Mesendoderm (in vitro differentiated cells): ENCODE measurements around the gene GKAP1.

ENCODE experiments used
- DNase-seq: peaks from one replicate; pipeline ENCODE4 v3.0.0; 2013
- H2AK5ac ChIP-seq: 2 replicates; pipeline ENCODE4 v1.6.1; 2013; ENCODE audit warnings: low read length, inconsistent platforms
- H2BK120ac ChIP-seq: 2 replicates; pipeline ENCODE4 v1.6.1; 2013; ENCODE audit warnings: low read depth, mild to moderate bottlenecking, low read length, moderate library complexity, mixed read lengths
- H2BK15ac ChIP-seq: replicated peaks from 2 replicates; pipeline ENCODE4 v1.6.1; 2013; ENCODE audit warnings: low read depth, mild to moderate bottlenecking, moderate library complexity
- H2BK5ac ChIP-seq: 2 replicates; pipeline ENCODE4 v1.6.1; 2013; ENCODE audit warnings: low read length, inconsistent platforms
- H3K18ac ChIP-seq: 2 replicates; pipeline ENCODE4 v1.6.1; 2013; ENCODE audit warnings: mild to moderate bottlenecking, low read length, mixed read lengths
- H3K23ac ChIP-seq: one replicate; pipeline ENCODE4 v1.6.1; 2013; ENCODE audit warnings: low read length
- H3K27ac ChIP-seq: 2 replicates; pipeline ENCODE4 v1.5.1; 2013; ENCODE audit warnings: low read depth, mild to moderate bottlenecking, inconsistent platforms, low read length, moderate library complexity
- H3K27me3 ChIP-seq: 2 replicates; pipeline ENCODE4 v1.6.1; 2013; ENCODE audit warnings: low read length, control low read depth, mild to moderate bottlenecking, inconsistent platforms; ENCODE audit not compliant: insufficient read depth, poor library complexity
- H3K36me3 ChIP-seq: 2 replicates; pipeline ENCODE4 v1.6.1; 2013; ENCODE audit warnings: low read length, inconsistent platforms; ENCODE audit not compliant: control insufficient read depth, insufficient read depth
- H3K4ac ChIP-seq: one replicate; pipeline ENCODE4 v1.6.1; 2013; ENCODE audit warnings: low read depth, mild to moderate bottlenecking, low read length, moderate library complexity
- H3K4me1 ChIP-seq: 2 replicates; pipeline ENCODE4 v1.6.1; 2013; ENCODE audit warnings: low read depth, low read length, inconsistent platforms; ENCODE audit not compliant: control insufficient read depth
- H3K4me2 ChIP-seq: 2 replicates; pipeline ENCODE4 v1.6.1; 2013; ENCODE audit warnings: low read length
- H3K4me3 ChIP-seq: 2 replicates; pipeline ENCODE4 v1.5.1; 2013; ENCODE audit warnings: mild to moderate bottlenecking, low read length
- H3K56ac ChIP-seq: one replicate; pipeline ENCODE4 v1.6.1; 2013; ENCODE audit warnings: low read length
- H3K79me1 ChIP-seq: 2 replicates; pipeline ENCODE4 v1.6.1; 2013; ENCODE audit warnings: low read length, inconsistent platforms
- H3K79me2 ChIP-seq: 2 replicates; pipeline ENCODE4 v1.6.1; 2013; ENCODE audit warnings: mild to moderate bottlenecking, low read length; ENCODE audit not compliant: control insufficient read depth, insufficient read depth
- H3K9ac ChIP-seq: 2 replicates; pipeline ENCODE4 v1.6.1; 2013; ENCODE audit warnings: low read length, inconsistent platforms
- H4K5ac ChIP-seq: one replicate; pipeline ENCODE4 v1.6.1; 2013; ENCODE audit warnings: low read length
- H4K8ac ChIP-seq: one replicate; pipeline ENCODE4 v1.6.1; 2013; ENCODE audit warnings: low read depth, mild to moderate bottlenecking, control low read depth, low read length, moderate library complexity
- WGBS: extraction: QIAGEN DNeasy Blood & Tissue Kit; methylation state at CpG from one replicate; pipeline ENCODE4 v1.1.7; 2013; ENCODE audit warnings: low lambda C conversion rate, missing lambda C conversion rate; ENCODE audit not compliant: insufficient coverage; ENCODE audit errors: extremely low coverage; 5-methylcytosine and 5-hydroxymethylcytosine counted together

The GKAP1 gene

GRCh38 chr9:83701286-83701685 lies 116.3 kb downstream of the GKAP1 start:
- no peak overlapping the region for H3K56ac ChIP-seq
- DNase-seq: no peak
- no peak overlapping the region for H3K4ac ChIP-seq
- H3K27me3 ChIP-seq: no peaks in the 10 kb centered on the region
- no peak overlapping the region for H3K23ac ChIP-seq
- H3K4me1 ChIP-seq: no peaks in the 10 kb centered on the region
- H2AK5ac ChIP-seq: no peak overlapping the region
- H2BK15ac ChIP-seq: no peak overlapping the region
- no peak overlapping the region for H2BK5ac ChIP-seq
- H3K36me3 ChIP-seq: no peaks in the 10 kb centered on the region
- no peak overlapping the region for H3K4me2 ChIP-seq
- no peaks in the 10 kb centered on the region for H3K79me1 ChIP-seq
- no peak overlapping the region for H3K18ac ChIP-seq
- WGBS: no CpG with 5 or more reads among the region's 1 CpG
- H4K5ac ChIP-seq: no peak overlapping the region
- no peak overlapping the region for H3K27ac ChIP-seq
- H4K8ac ChIP-seq: no peak overlapping the region
- H3K79me2 ChIP-seq: peaks cover 91% of the 10 kb centered on the region
- no peak overlapping the region for H2BK120ac ChIP-seq
- no peak overlapping the region for H3K9ac ChIP-seq
- no peak overlapping the region for H3K4me3 ChIP-seq

- DNase-seq: no peak
- no peak overlapping the region for H3K9ac ChIP-seq
- peaks cover 90% of the 10 kb centered on the region for H3K79me2 ChIP-seq
- H3K27ac ChIP-seq: no peak overlapping the region
- H3K27me3 ChIP-seq: no peaks in the 10 kb centered on the region
- no peak overlapping the region for H3K23ac ChIP-seq
- WGBS: no CpG with 5 or more reads among the region's 3 CpGs
- no peak overlapping the region for H2BK5ac ChIP-seq
- H2AK5ac ChIP-seq: no peak overlapping the region
- H3K4me1 ChIP-seq: no peaks in the 10 kb centered on the region
- H2BK120ac ChIP-seq: no peak overlapping the region
- no peak overlapping the region for H3K56ac ChIP-seq
- no peak overlapping the region for H4K8ac ChIP-seq
- no peak overlapping the region for H3K4ac ChIP-seq
- no peaks in the 10 kb centered on the region for H3K79me1 ChIP-seq
- H3K4me2 ChIP-seq: no peak overlapping the region
- H3K36me3 ChIP-seq: no peaks in the 10 kb centered on the region
- H3K4me3 ChIP-seq: no peak overlapping the region
- H2BK15ac ChIP-seq: no peak overlapping the region
- H3K18ac ChIP-seq: no peak overlapping the region
- H4K5ac ChIP-seq: no peak overlapping the region
These were observed 118.0 kb downstream of the GKAP1 start for GRCh38 chr9:83699615-83700014.

DNA sequence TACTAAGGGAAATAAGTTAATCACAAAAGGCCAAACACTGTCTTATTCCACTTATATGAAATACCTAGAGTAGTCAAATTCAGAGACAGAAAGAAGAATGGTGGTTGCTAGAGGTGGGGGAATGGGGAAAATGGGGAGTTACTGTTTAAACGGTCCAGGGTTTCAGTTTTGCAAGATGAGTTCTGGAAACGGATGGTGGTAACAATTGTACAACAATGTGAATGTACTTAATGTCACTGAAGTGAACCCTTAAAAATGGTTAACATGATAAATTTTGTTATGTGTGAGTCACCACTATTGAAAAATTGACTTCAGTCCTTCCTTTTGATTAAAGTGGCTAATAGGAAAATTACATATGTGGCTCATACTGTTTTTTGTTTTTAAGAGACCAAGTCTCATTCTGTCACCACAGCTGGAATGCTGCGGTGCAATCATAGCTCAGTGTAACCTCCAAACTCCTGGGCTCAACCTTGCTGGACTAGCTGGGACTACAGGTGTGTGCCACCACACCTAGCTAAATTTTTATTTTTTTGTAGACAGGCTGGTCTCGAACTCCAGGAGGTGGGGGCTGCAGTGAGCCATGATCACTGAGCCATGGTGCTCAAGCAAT lies 118.5 kb downstream of the GKAP1 start:
- Histone ChIP-seq H3K9ac (no peak overlapping the region), H2BK5ac (no peak overlapping the region), H3K27ac (no peak overlapping the region), H3K4me1 (no peaks in the 10 kb centered on the region), H3K4me2 (no peak overlapping the region), H2BK15ac (no peak overlapping the region), H3K4ac (no peak overlapping the region), H4K8ac (no peak overlapping the region), H3K4me3 (no peak overlapping the region), H3K27me3 (no peaks in the 10 kb centered on the region), H2AK5ac (no peak overlapping the region), H3K18ac (no peak overlapping the region), H3K23ac (no peak overlapping the region), H2BK120ac (no peak overlapping the region), H3K79me2 (peaks cover 89% of the 10 kb centered on the region), H3K56ac (no peak overlapping the region), H3K36me3 (no peaks in the 10 kb centered on the region), H3K79me1 (no peaks in the 10 kb centered on the region), H4K5ac (no peak overlapping the region)
- no CpG with 5 or more reads among the region's 4 CpGs for WGBS
- no peak for DNase-seq

- no peaks in the 10 kb centered on the region for H3K27me3 ChIP-seq
- H2BK120ac ChIP-seq: no peak overlapping the region
- no peak overlapping the region for H3K27ac ChIP-seq
- H3K9ac ChIP-seq: no peak overlapping the region
- H3K79me1 ChIP-seq: peaks cover 2% of the 10 kb centered on the region
- no CpG with 5 or more reads among the region's 3 CpGs for WGBS
- H3K56ac ChIP-seq: no peak overlapping the region
- H3K36me3 ChIP-seq: no peaks in the 10 kb centered on the region
- H3K23ac ChIP-seq: peak overlapping the region; percentile 50
- no peak overlapping the region for H2AK5ac ChIP-seq
- no peak overlapping the region for H3K4me2 ChIP-seq
- H2BK15ac ChIP-seq: no peak overlapping the region
- no peak overlapping the region for H3K18ac ChIP-seq
- no peak overlapping the region for H3K4ac ChIP-seq
- no peak overlapping the region for H2BK5ac ChIP-seq
- no peak overlapping the region for H4K8ac ChIP-seq
- no peak for DNase-seq
- H3K4me1 ChIP-seq: no peaks in the 10 kb centered on the region
- H3K4me3 ChIP-seq: no peak overlapping the region
- peaks cover 84% of the 10 kb centered on the region for H3K79me2 ChIP-seq
- H4K5ac ChIP-seq: no peak overlapping the region
These were observed 126.1 kb downstream of the GKAP1 start for GRCh38 chr9:83691492-83691891.
